ENCODE data around the gene MOGAT1.

DNA sequence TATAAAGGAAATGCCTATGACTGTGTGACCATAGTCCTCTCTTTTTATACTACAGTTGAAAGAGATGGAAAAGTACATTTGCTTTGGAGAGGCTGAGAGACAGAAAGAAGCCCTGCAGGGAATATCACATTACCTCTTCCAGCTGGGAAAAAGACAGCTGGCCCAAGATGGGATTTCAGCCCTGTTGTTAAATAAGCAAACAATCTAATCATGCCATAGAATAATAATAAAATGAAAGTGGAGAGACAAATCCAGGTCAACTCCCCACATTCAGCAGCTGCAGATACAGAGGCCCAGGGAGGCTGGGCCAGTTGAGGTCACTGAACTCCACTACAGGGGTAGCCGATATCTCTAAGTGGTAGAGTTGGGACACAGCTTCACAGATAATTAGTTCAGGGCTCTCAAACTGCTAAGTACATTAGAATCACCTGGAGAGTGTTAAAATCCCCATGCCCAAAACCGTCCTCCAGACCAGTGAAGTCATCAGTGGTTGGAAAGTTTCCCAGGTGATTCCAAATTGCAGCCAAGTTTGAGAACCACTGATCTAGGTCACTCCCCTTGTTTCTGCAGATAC is 81.9 kb downstream of the MOGAT1 start:
- TF ChIP-seq, protein P1, sequence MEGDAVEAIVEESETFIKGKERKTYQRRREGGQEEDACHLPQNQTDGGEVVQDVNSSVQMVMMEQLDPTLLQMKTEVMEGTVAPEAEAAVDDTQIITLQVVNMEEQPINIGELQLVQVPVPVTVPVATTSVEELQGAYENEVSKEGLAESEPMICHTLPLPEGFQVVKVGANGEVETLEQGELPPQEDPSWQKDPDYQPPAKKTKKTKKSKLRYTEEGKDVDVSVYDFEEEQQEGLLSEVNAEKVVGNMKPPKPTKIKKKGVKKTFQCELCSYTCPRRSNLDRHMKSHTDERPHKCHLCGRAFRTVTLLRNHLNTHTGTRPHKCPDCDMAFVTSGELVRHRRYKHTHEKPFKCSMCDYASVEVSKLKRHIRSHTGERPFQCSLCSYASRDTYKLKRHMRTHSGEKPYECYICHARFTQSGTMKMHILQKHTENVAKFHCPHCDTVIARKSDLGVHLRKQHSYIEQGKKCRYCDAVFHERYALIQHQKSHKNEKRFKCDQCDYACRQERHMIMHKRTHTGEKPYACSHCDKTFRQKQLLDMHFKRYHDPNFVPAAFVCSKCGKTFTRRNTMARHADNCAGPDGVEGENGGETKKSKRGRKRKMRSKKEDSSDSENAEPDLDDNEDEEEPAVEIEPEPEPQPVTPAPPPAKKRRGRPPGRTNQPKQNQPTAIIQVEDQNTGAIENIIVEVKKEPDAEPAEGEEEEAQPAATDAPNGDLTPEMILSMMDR (IDR thresholded peaks at IDR 0.05) = no peak
- TF ChIP-seq ZFX (IDR thresholded peaks at IDR 0.05; ENCODE audit: borderline replicate concordance) = no peak

Measured in 22Rv1 (cell line).